Activated CD4-positive, alpha-beta T cell treated with anti-CD3 and anti-CD28 coated beads, Interleukin-2, amount 10 ng/mL, durations not matched to agents 24 days and 14 days (primary cell): ENCODE results near the gene ALG1L2. TPM values are rescaled to one million over a fixed set of nuclear protein-coding genes. Genes with fewer than 3 reads are reported as not detected.
"Not testable (repeated sequence)": the region's sequence is repeated elsewhere in the genome, so short reads cannot be mapped to it uniquely, and the experiment has no call there.

Source experiments
- DNase-seq: peaks from one replicate; pipeline ENCODE4 v3.0.0; 2022
- H3K27ac Mint-ChIP-seq: one replicate; pipeline ENCODE4 v1.8.0; 2022; ENCODE audit warnings: mild to moderate bottlenecking, mixed read lengths
- H3K27me3 Mint-ChIP-seq: one replicate; pipeline ENCODE4 v1.8.0; 2022; ENCODE audit warnings: mixed read lengths
- H3K36me3 Mint-ChIP-seq: one replicate; pipeline ENCODE4 v1.8.0; 2022; ENCODE audit warnings: low read depth, mild to moderate bottlenecking, mixed read lengths
- H3K4me1 Mint-ChIP-seq: one replicate; pipeline ENCODE4 v1.8.0; 2021; ENCODE audit warnings: mixed read lengths
- H3K4me3 Mint-ChIP-seq: one replicate; pipeline ENCODE4 v1.8.0; 2022; ENCODE audit warnings: mild to moderate bottlenecking, moderate library complexity, mixed read lengths
- H3K9me3 Mint-ChIP-seq: one replicate; pipeline ENCODE4 v1.8.0; 2021; ENCODE audit warnings: mixed read lengths
- intact Hi-C: fragments of 100-400 bp; cut with micrococcal nuclease; formaldehyde crosslinking; loops from one replicate; pipeline ENCODE4 v1.15.1; 2023
- total RNA-seq: library from RNA; stranded (reverse); gene quantifications from 2 replicates; pipeline ENCODE4 v1.2.3, GENCODE V29; 2022

Gene ALG1L2
- total RNA-seq, 1 donor from 2014 or later, result not detected

DNA sequence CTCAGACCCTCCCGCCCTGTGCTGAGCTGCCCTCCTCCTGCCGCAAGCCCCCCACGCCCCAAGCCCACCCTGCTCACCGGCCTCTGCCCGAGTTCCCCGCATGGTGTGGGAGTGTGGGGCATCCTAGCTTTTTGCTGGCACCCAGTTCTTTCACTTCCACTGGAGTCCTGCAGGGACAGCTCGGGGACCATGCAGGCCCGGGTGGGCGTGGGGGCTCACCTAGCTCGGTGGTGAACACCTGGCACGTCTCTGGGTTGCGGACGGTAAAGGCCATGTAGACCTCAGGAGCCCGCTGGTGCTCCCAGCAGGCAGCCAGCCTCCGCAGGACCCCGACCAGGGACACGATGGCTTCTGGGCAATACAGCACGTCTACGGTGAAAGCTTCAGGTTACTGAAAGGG, 20.9 kb downstream of the ALG1L2 start:
- not testable (repeated sequence) for H3K4me3 Mint-ChIP-seq, H3K27ac Mint-ChIP-seq
- intact Hi-C loops, result loop anchor here (10.0 kb wide), 1 partner anchor 158 kb away; no protein-coding TSS in a partner anchor

GRCh38 chr3:130104191-130104590, 22.6 kb downstream of the ALG1L2 start:
- not testable (repeated sequence) for DNase-seq, H3K4me3 Mint-ChIP-seq, H3K36me3 Mint-ChIP-seq, H3K27ac Mint-ChIP-seq, H3K27me3 Mint-ChIP-seq, H3K9me3 Mint-ChIP-seq, H3K4me1 Mint-ChIP-seq
- intact Hi-C loops, result loop anchor here (10.0 kb wide), 1 partner anchor 159 kb away; no protein-coding TSS in a partner anchor

More for the DNA sequence above, 20.9 kb downstream of the ALG1L2 start:
- H3K9me3 Mint-ChIP-seq, H3K36me3 Mint-ChIP-seq, DNase-seq, H3K4me1 Mint-ChIP-seq, H3K27me3 Mint-ChIP-seq: not testable (repeated sequence)

DNA sequence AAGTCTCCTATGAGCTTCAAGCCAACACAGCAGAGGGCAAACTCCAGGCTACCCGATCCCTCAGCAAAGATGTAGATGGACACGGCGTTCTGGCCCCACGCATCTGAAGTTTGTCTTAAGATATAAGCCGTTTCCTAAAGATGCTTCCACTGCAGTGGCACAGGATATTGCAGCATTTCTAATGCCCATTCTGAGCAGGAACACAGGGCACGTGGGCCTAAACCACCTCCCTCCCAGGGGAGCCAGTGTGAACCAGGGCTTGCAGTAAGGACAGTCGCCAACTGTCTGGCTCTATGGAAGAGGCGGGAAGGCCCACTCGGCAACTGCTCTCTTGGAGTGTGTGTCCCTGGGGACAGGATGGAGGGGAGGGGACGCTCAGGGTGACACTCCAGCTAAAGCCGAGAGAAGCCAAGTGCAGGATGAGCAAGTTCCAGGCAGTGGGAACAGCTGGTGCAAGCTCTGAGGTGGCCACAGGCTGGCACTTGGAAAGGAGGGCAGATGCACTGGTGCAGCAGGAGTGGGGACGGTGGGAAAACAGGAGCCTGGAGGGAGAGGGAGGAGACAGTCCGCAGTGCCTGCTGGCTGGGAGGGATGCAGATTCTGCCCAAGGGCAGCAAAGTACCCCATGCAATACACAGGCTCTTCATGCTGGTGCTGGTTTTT, 25.8 kb downstream of the ALG1L2 start:
- intact Hi-C loops, result loop anchor here (10.0 kb wide), 1 partner anchor 163 kb away; no protein-coding TSS in a partner anchor
- H3K9me3 Mint-ChIP-seq, DNase-seq, H3K36me3 Mint-ChIP-seq, H3K27me3 Mint-ChIP-seq, H3K4me3 Mint-ChIP-seq, H3K27ac Mint-ChIP-seq: not testable (repeated sequence)
- peaks cover 10% of the 10 kb centered on the region for H3K4me1 Mint-ChIP-seq

- not testable (repeated sequence) for H3K27ac Mint-ChIP-seq, H3K36me3 Mint-ChIP-seq, H3K27me3 Mint-ChIP-seq, H3K9me3 Mint-ChIP-seq, H3K4me3 Mint-ChIP-seq, DNase-seq
- intact Hi-C loops, result loop anchor here (10.0 kb wide), 1 partner anchor 164 kb away; no protein-coding TSS in a partner anchor
- peaks cover 13% of the 10 kb centered on the region for H3K4me1 Mint-ChIP-seq
Measured at GRCh38 chr3:130108836-130109585, 27.4 kb downstream of the ALG1L2 start.

DNA sequence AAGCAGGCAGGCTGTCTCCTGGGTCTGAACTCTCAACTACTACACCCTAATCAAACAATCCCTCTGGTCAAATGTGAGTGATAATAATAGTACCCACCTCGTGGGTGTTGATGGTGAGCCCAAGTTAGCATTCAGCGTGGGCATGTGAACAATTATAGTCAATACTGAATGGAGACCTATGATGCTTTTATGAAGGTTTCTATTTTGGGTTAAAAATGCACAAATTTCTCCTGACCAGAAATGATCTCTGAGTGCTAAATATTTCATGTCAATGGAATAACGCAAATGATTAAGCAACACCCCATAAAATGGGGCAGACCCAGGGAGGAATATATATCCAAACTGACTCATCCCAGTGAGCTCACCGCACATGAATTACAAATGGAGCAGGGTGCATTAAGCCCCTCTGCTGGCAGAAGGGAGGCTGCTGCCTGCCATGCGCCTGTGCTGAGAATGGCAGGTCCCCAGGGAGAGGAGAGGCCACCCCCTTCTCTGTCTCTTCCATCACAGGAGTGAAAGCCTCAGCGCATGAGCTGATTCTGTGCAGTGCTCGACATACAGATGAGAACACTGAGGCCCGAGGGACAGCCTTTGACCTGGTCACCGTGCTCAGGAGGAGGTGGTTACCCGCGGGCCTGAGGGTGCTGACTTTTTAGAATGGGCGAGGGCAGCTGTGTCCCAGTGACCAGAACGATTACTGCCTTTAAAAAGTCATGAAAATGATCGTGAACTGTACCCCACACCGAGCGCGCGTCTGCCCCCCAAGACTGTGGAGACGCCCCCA, 28.9 kb downstream of the ALG1L2 start:
- peak; percentile 75 for DNase-seq
- H3K36me3 Mint-ChIP-seq, H3K9me3 Mint-ChIP-seq, H3K27me3 Mint-ChIP-seq: not testable (repeated sequence)
- H3K4me3 Mint-ChIP-seq, result peak overlapping the region; percentile 97
- peaks cover 13% of the 10 kb centered on the region for H3K4me1 Mint-ChIP-seq
- intact Hi-C loops, result loop anchor here (2.0 to 5.0 kb wide), 3 partner anchors 218 to 1272 kb away; partner anchors contain the start of genes ATP2C1, NUDT16 and TMCC1
- H3K27ac Mint-ChIP-seq, result peak overlapping the region; percentile 99

DNA sequence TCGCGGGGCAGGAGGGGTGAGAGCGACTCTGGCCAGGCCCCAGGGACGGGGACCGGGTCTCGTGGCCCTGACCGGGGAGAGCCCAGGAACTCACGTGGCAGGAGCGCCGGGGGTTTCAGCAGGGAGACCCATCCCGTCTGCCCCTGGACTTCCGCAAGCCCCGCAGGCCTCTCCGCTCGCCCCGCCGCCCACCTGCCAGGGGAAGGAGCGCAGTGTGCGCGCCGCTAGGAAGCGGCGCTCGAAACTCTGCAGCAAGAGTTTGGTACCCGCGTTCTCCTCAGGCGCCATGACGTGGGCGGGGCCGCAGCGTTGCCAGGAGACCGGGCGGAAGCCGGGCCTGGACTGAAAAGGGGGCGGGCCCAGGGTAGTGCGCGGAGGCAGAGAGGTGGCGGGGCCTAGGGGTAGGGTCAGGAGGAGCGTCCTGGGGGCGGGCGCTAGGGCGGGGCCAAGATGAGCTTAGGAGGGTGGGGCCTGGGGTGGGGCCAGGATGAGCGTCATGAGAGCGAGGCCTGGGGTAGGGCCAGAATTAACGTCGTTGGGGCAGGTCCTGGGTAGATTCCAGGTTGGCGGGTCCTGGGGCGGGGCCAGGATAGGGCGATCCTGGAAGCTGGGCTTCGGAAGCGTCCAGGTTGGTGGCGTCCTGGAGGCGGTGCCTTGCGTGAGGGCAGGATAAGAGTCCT, 29.7 kb downstream of the ALG1L2 start:
- H3K36me3 Mint-ChIP-seq, result no peaks in the 10 kb centered on the region
- peak; percentile 100 for DNase-seq
- H3K9me3 Mint-ChIP-seq, result no peaks in the 10 kb centered on the region
- H3K27ac Mint-ChIP-seq, result peak overlapping the region; percentile 99
- H3K4me1 Mint-ChIP-seq, result peaks cover 13% of the 10 kb centered on the region
- intact Hi-C loops, result loop anchor here (2.0 to 5.0 kb wide), 3 partner anchors 219 to 1271 kb away; partner anchors contain the start of genes ATP2C1, NUDT16 and TMCC1
- H3K27me3 Mint-ChIP-seq, result peaks cover 2% of the 10 kb centered on the region
- H3K4me3 Mint-ChIP-seq, result peak overlapping the region; percentile 97

GRCh38 chr3:130111865-130112747, 30.5 kb downstream of the ALG1L2 start:
- not testable (repeated sequence) for H3K36me3 Mint-ChIP-seq, H3K9me3 Mint-ChIP-seq, H3K27me3 Mint-ChIP-seq
- peak overlapping the region; percentile 97 for H3K4me3 Mint-ChIP-seq
- peak; percentile 100 for DNase-seq
- peaks cover 13% of the 10 kb centered on the region for H3K4me1 Mint-ChIP-seq
- intact Hi-C loops, result loop anchor here (2.0 to 5.0 kb wide), 3 partner anchors 219 to 1270 kb away; partner anchors contain the start of genes ATP2C1, NUDT16 and TMCC1
- H3K27ac Mint-ChIP-seq, result peak overlapping the region; percentile 99

DNA sequence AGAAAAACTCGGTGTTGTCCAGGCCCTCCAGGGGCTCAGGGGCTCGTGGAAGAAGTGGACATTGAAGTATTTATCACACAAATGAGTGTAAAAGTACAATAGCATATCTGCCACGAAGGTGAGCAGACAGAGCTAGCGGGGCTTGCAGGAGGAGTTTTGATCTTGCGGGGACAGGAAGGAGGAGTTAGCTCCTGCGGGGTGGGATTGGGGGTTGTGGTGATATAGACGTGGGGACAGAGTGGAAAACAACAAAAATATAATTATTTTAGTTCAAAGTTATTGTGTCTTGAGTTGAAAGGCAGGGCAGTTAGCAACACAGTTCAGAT, 31.1 kb downstream of the ALG1L2 start:
- peak overlapping the region; percentile 97 for H3K4me3 Mint-ChIP-seq
- intact Hi-C loops, result loop anchor here (5.0 kb wide), 2 partner anchors 780 to 1270 kb away; partner anchors contain the start of genes ATP2C1 and NUDT16
- peak; percentile 65 for DNase-seq
- peaks cover 13% of the 10 kb centered on the region for H3K4me1 Mint-ChIP-seq
- not testable (repeated sequence) for H3K9me3 Mint-ChIP-seq, H3K36me3 Mint-ChIP-seq, H3K27ac Mint-ChIP-seq, H3K27me3 Mint-ChIP-seq

- H3K27me3 Mint-ChIP-seq, H3K27ac Mint-ChIP-seq, H3K4me3 Mint-ChIP-seq, H3K36me3 Mint-ChIP-seq, H3K4me1 Mint-ChIP-seq, intact Hi-C loops, H3K9me3 Mint-ChIP-seq, DNase-seq: not testable (repeated sequence)
Measured at GRCh38 chr3:130115400-130115799, 33.8 kb downstream of the ALG1L2 start.

DNA sequence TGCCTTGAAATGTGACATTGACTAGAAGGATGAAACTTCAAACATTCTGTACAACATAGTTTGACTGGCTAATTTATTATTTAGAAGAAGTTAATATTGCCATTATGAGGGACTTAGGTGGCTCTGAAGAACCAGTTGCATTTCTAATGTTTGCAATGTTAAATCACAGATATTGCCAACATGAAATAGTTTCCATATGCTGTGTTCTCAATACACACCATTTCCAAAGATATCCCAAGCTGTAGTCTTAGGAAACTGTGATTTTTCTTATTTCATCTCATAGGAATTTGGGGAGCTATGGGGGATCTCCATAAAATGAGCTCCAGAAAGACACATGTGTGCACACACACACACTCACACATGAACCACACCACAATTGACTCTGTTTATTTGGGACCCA, 36.3 kb downstream of the ALG1L2 start:
- H3K27ac Mint-ChIP-seq, result no peak overlapping the region
- H3K27me3 Mint-ChIP-seq, result peaks cover 12% of the 10 kb centered on the region
- intact Hi-C loops, result no loop called here
- no peaks in the 10 kb centered on the region for H3K9me3 Mint-ChIP-seq
- no peaks in the 10 kb centered on the region for H3K36me3 Mint-ChIP-seq
- H3K4me3 Mint-ChIP-seq, result no peak overlapping the region
- DNase-seq, result no peak
- no peaks in the 10 kb centered on the region for H3K4me1 Mint-ChIP-seq

GRCh38 chr3:130119824-130120223, 38.2 kb downstream of the ALG1L2 start:
- H3K4me3 Mint-ChIP-seq, H3K36me3 Mint-ChIP-seq, intact Hi-C loops, H3K4me1 Mint-ChIP-seq, H3K27ac Mint-ChIP-seq, DNase-seq, H3K9me3 Mint-ChIP-seq: not testable (repeated sequence)
- peaks cover 17% of the 10 kb centered on the region for H3K27me3 Mint-ChIP-seq

DNA sequence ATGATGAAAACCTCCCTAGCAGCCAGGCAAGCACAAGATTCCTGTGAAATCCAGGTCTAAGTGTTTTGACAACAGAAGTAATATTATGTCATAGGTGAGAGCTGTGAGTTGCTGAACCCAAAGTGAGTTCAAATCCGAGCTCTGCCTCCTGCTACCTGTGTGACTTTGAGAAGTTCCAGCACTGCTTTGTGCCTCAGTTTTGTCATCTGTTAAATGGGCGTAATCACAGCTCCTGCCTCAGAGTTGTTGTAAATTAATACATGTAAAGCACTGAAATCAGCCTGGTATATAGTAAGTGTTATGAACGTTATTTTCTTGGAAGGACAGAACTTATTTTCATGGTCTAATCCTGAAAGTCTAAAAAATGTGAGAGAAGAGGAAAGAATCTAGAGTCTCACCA, 38.7 kb downstream of the ALG1L2 start:
- H3K27ac Mint-ChIP-seq, intact Hi-C loops, DNase-seq, H3K4me1 Mint-ChIP-seq, H3K9me3 Mint-ChIP-seq, H3K4me3 Mint-ChIP-seq, H3K36me3 Mint-ChIP-seq: not testable (repeated sequence)
- H3K27me3 Mint-ChIP-seq, result peaks cover 17% of the 10 kb centered on the region
